Calu3 (cell line): ENCODE measurements around the gene PDF. TPM values are rescaled to one million over a fixed set of nuclear protein-coding genes. Genes with fewer than 3 reads are reported as not detected.
A peak's percentile ranks its signal among the peaks of the same experiment; 100 is the strongest.

Experiments used
- BruUV-seq: library from RNA; stranded (reverse); fragments of 400-500 nt; replicated peaks from 2 replicates; lab custom pipeline; 2021; lab: Mats Ljungman, UMichigan
- CTCF ChIA-PET: fragments of 300-600 bp; sonication (Branson Sonifier 250); formaldehyde crosslinking; loops from one replicate; lab custom pipeline; 2022; ENCODE audit warnings: antibody characterized with exemption; lab: Charles Lee
- DNase-seq: peaks from one replicate; pipeline ENCODE4 v3.0.0; 2022
- H3K27ac Mint-ChIP-seq: one replicate; pipeline ENCODE4 v1.8.0; 2022; ENCODE audit warnings: mixed read lengths; ENCODE audit not compliant: unreplicated experiment
- H3K27me3 Mint-ChIP-seq: one replicate; pipeline ENCODE4 v1.8.0; 2022; ENCODE audit warnings: mixed read lengths; ENCODE audit not compliant: unreplicated experiment
- H3K36me3 Mint-ChIP-seq: one replicate; pipeline ENCODE4 v1.8.0; 2022; ENCODE audit warnings: mild to moderate bottlenecking, moderate library complexity, mixed read lengths; ENCODE audit not compliant: insufficient read depth, unreplicated experiment
- H3K4me1 Mint-ChIP-seq: one replicate; pipeline ENCODE4 v1.8.0; 2022; ENCODE audit warnings: mild to moderate bottlenecking, low read depth, mixed read lengths; ENCODE audit not compliant: unreplicated experiment
- H3K4me3 Mint-ChIP-seq: one replicate; pipeline ENCODE4 v1.8.0; 2022; ENCODE audit warnings: mild to moderate bottlenecking, low read depth, moderate library complexity, mixed read lengths; ENCODE audit not compliant: unreplicated experiment
- H3K9me3 Mint-ChIP-seq: one replicate; pipeline ENCODE4 v1.8.0; 2022; ENCODE audit warnings: low read depth, mixed read lengths; ENCODE audit not compliant: unreplicated experiment
- intact Hi-C: fragments of 100-400 bp; cut with micrococcal nuclease; formaldehyde crosslinking; loops from one replicate; pipeline ENCODE4 v1.10.0; 2022; ENCODE audit not compliant: unreplicated experiment
- total RNA-seq: library from RNA; stranded (reverse); gene quantifications from 2 replicates; pipeline ENCODE4 v1.2.3, GENCODE V29; 2022
- TF ChIP-seq, protein P1 (sequence below): fragments of 200-600 bp; IDR thresholded peaks from one replicate; pipeline ENCODE4 v1.8.0; 2022; ENCODE audit warnings: antibody characterized with exemption; ENCODE audit not compliant: unreplicated experiment

PDF gene
- total RNA-seq, 1 experiment from 2014 or later = 25.5 TPM

DNA sequence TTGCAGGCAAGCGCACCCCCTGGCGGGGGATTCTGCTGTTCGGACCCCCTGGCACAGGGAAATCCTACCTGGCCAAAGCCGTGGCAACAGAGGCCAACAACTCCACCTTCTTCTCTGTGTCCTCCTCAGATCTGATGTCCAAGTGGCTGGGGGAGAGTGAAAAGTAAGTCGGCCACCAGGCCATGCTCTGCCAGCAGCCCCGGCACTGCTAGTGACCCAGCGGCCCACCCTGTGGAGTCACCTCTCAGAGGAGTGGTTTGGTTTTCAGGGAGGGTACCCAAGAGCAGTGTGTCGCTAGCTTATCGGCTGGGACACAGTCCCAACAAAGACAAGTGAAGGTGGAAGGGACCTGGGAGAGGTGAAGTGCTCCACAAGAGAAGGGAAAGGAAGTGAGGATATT, 11.0 kb downstream of the PDF start:
- TF ChIP-seq, protein P1, sequence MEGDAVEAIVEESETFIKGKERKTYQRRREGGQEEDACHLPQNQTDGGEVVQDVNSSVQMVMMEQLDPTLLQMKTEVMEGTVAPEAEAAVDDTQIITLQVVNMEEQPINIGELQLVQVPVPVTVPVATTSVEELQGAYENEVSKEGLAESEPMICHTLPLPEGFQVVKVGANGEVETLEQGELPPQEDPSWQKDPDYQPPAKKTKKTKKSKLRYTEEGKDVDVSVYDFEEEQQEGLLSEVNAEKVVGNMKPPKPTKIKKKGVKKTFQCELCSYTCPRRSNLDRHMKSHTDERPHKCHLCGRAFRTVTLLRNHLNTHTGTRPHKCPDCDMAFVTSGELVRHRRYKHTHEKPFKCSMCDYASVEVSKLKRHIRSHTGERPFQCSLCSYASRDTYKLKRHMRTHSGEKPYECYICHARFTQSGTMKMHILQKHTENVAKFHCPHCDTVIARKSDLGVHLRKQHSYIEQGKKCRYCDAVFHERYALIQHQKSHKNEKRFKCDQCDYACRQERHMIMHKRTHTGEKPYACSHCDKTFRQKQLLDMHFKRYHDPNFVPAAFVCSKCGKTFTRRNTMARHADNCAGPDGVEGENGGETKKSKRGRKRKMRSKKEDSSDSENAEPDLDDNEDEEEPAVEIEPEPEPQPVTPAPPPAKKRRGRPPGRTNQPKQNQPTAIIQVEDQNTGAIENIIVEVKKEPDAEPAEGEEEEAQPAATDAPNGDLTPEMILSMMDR = no peak
- intact Hi-C loops = no loop called here
- Mint-ChIP-seq H3K4me1 (peaks cover 4% of the 10 kb centered on the region), H3K4me3 (no peak overlapping the region), H3K9me3 (no peaks in the 10 kb centered on the region), H3K27me3 (no peaks in the 10 kb centered on the region), H3K36me3 (peaks cover 88% of the 10 kb centered on the region), H3K27ac (peak overlapping the region; percentile 33)
- no peak for DNase-seq
- CTCF ChIA-PET = interaction anchor here (0.6 to 1.5 kb wide), 2 partner anchors 11 to 332 kb away, joined by 3 read pairs; partner anchors contain the start of gene PDF
- BruUV-seq = no TSS peak

DNA sequence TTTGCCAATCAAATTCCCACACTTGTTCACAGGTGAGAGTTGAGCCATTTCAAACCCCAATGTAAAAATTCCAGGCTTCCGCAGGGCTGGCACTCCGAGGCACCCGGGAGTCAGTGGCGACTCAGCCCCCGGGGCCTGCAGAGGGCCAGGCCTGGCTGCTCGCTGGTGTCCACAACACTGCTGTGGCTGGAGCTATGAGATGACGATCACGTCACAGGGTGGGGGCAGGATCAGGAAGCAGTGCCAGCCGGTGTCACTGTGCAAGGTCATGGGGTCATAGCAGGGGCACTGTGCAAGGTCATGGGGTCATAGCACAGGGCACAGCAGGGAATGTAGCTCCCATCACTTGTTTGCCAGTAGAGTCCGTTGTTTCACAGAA, 11.5 kb downstream of the PDF start:
- intact Hi-C loops = no loop called here
- DNase-seq = no peak
- Mint-ChIP-seq H3K9me3 (no peaks in the 10 kb centered on the region), H3K4me1 (no peaks in the 10 kb centered on the region), H3K4me3 (no peak overlapping the region), H3K36me3 (peaks cover 88% of the 10 kb centered on the region), H3K27me3 (no peaks in the 10 kb centered on the region), H3K27ac (no peak overlapping the region)
- CTCF ChIA-PET = interaction anchor here (0.6 to 1.5 kb wide), 2 partner anchors 11 to 332 kb away, joined by 3 read pairs; partner anchors contain the start of gene PDF
- no TSS peak for BruUV-seq
- TF ChIP-seq, protein P1 = no peak

DNA sequence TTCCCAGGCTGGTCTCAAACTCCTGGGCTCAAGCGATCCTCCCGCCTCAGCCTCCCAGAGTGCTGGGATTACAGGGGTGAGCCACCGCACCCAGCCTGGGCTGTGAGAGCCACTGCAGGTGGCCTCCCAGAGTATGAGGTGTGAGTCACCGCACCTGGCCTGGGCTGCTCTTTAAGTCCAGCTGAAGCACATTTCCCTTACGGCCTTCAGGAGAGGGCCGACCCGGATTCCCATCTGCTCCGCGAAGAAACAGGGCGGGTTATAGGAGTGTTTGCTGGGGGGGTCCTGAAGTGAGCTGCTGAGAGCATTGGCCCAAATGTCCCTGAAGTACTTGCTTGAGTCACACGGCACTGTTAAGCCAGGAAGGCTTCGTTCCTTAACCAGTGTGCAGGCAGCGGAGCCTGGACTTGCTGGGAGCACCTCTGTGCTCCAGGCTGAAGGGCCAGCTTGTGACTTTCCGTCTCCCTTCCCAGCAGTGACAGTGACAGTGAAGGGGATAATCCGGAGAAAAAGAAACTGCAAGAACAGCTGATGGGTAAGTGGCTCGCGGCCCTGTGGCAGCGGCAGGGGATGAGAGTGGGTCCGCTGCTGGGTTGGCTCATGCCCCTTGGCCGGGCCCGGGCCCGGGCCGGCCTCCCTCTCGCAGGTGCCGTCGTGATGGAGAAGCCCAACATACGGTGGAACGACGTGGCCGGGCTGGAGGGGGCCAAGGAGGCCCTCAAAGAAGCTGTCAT, 12.0 kb downstream of the PDF start:
- no peaks in the 10 kb centered on the region for H3K4me1 Mint-ChIP-seq
- no peak overlapping the region for H3K4me3 Mint-ChIP-seq
- no peaks in the 10 kb centered on the region for H3K9me3 Mint-ChIP-seq
- intact Hi-C loops = no loop called here
- BruUV-seq = no TSS peak
- no peak overlapping the region for H3K27ac Mint-ChIP-seq
- CTCF ChIA-PET = interaction anchor here (1.5 kb wide), 1 partner anchor 12 kb away, joined by 3 read pairs; the partner anchor contains the start of gene PDF
- TF ChIP-seq, protein P1 = no peak
- peaks cover 88% of the 10 kb centered on the region for H3K36me3 Mint-ChIP-seq
- no peaks in the 10 kb centered on the region for H3K27me3 Mint-ChIP-seq
- no peak for DNase-seq

DNA sequence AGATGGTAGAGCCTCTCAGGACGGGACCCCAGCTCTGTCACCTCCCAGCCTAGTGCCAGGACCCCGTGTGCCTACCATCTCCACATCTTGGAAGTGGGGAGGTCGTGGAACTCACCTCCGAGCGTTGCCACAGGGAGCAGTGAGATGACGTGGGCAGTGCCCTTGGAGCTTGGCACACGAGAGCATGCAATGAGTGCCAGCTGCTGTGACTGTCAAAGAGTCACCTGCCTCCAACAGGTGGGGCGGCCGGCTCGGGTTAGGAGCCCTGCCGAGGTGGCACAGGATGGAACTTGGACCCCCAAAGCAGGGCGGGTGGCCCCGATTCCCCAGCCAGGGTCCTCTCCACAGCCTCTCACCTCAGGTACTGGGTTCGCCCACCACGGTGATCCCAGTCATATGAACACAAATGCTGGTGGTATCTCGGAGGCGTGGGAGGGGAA, 13.8 kb downstream of the PDF start:
- Mint-ChIP-seq H3K4me1 (peaks cover 8% of the 10 kb centered on the region), H3K4me3 (no peak overlapping the region), H3K36me3 (peaks cover 88% of the 10 kb centered on the region), H3K27me3 (no peaks in the 10 kb centered on the region), H3K27ac (no peak overlapping the region), H3K9me3 (no peaks in the 10 kb centered on the region)
- TF ChIP-seq, protein P1 = no peak
- DNase-seq = no peak
- CTCF ChIA-PET = no interaction called here
- BruUV-seq = no TSS peak
- intact Hi-C loops = no loop called here
